ENCODE data around the gene MYZAP. TPM values are rescaled to one million over a fixed set of nuclear protein-coding genes. Genes with fewer than 3 reads are reported as not detected.

MYZAP gene
- total and polyA plus RNA-seq, 10 of the 15 experiments (the other 5 are each of a cell fraction or from before 2014, with no cell fraction given), result not detected

DNA sequence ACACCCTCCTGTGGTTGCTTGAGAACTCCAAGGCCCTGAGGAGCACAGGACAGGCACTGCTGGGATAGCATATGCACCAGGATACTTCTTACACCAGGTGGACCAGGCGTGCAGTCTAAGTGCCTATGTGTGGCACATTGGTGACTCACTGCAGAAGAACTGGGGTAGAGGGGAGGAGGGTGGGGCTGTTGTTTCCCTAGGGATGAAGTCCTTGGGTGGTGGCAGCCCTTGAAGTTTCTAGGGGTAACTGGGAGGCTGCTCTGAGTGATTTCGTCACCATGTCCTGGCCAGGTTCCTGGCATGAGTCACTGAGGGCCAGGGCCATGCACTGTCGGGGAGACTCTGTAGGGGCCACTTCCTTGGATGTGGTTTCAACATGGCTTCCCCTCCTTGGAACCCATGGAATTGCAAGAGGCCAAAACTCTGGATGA, 15.9 kb downstream of the MYZAP start:
- no peaks in the 10 kb centered on the region for H3K27me3 ChIP-seq (replicated peaks in 1 of 2; ENCODE audit: control insufficient read depth in 2 of 2, insufficient read depth in 2 of 2, low read length in 1 of 2)
- DNase-seq (ENCODE audit: low read depth, low spot score) (no peak), FAIRE-seq (no peak), ATAC-seq (no peak)
- no peak overlapping the region for H3K27ac ChIP-seq (ENCODE audit: control insufficient read depth, insufficient read depth)
- POLR2A ChIA-PET, result no interaction called here
- H3K36me3 ChIP-seq (ENCODE audit: control insufficient read depth in 2 of 2, insufficient read depth in 2 of 2, low read length in 1 of 2), result no peaks in the 10 kb centered on the region
- H3K4me3 ChIP-seq, result no peak overlapping the region
- no peaks in the 10 kb centered on the region for H4K20me1 ChIP-seq (ENCODE audit: control insufficient read depth, insufficient read depth)
- no peaks in the 10 kb centered on the region for H3K79me2 ChIP-seq (ENCODE audit: control insufficient read depth, insufficient read depth, low read length)
- SMC1A ChIA-PET (ENCODE audit: uncharacterized antibody, unreplicated experiment), result no interaction called here
- no peak overlapping the region for H3K4me2 ChIP-seq (ENCODE audit: control insufficient read depth, insufficient read depth)
- TF ChIP-seq KDM1A (IDR thresholded peaks at IDR 0.05; ENCODE audit: borderline replicate concordance), result no peak
- TF ChIP-seq, protein P1, sequence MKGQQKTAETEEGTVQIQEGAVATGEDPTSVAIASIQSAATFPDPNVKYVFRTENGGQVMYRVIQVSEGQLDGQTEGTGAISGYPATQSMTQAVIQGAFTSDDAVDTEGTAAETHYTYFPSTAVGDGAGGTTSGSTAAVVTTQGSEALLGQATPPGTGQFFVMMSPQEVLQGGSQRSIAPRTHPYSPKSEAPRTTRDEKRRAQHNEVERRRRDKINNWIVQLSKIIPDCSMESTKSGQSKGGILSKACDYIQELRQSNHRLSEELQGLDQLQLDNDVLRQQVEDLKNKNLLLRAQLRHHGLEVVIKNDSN (IDR thresholded peaks at IDR 0.05; ENCODE audit: borderline replicate concordance, extremely low read length, insufficient read depth, low read depth, low read length), result no peak
- TF ChIP-seq EZH2 (IDR thresholded peaks at IDR 0.05; ENCODE audit: borderline replicate concordance, control insufficient read depth, low read depth, low read length), result no peak
- TF ChIP-seq GABPA (IDR thresholded peaks at IDR 0.05; ENCODE audit: low read depth), result no peak
- no peak for TF ChIP-seq RELA (IDR thresholded peaks at IDR 0.05; ENCODE audit: borderline replicate concordance, partially characterized antibody)
- 16% methylated on average over 3 of the region's 3 CpGs for WGBS (ENCODE audit: insufficient coverage, insufficient replicate concordance, low lambda C conversion rate, missing lambda C conversion rate)
- in situ Hi-C loops (cut with MboI), result no loop called here
- H3K4me1 ChIP-seq (ENCODE audit: control insufficient read depth, insufficient read depth, low read length), result no peaks in the 10 kb centered on the region
- H3K9me3 ChIP-seq (replicated peaks; ENCODE audit: control insufficient read depth, insufficient read depth, low read length), result no peaks in the 10 kb centered on the region
- RAD21 ChIA-PET (ENCODE audit: unreplicated experiment), result no interaction called here
- CTCF ChIA-PET, result no interaction called here
- no TSS peak for BruUV-seq (replicated peaks)
- no peak overlapping the region for H3K9ac ChIP-seq (ENCODE audit: control insufficient read depth, insufficient read depth, low read length)
- no peak overlapping the region for H2AFZ ChIP-seq (ENCODE audit: control insufficient read depth, low read depth, low read length)
- intact Hi-C loops (cut with micrococcal nuclease; ENCODE audit: unreplicated experiment), result no loop called here

DNA sequence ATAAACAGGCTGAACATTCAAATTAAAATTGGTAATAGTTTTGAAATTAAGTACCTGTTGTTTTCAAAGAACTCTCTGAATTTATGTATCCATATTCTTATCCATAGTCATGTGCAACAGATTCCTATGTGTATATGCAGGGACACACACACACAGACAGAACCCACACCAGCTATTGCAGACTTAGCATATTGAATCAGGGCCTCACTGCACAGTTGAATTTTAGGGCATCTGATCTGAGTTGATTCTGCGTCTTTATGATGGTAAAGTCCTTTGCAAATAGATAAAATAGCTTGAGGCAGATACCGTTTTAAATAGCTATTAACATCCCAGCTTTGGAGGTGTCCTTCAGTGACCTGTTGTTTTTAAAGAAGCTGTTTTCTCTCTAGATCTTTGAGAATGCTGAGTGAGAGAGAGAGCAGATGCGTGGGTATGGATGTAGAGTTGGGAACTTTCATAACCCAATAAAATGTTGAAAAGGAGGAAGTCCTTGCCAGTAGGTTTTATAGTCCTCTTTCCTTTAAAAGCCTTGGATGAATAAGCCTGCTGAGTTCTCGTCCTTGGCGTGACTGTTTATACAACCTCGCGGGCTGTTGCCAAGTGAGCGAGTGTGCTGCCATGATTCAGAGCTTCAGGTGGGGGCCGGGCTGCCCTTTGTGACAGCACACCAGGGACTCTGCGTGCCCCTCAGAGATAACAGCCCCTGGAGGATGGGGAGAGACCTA, 18.3 kb downstream of the MYZAP start:
- DNase-seq (ENCODE audit: low read depth, low spot score) (no peak), FAIRE-seq (no peak), ATAC-seq (no peak)
- RAD21 ChIA-PET (ENCODE audit: unreplicated experiment), result no interaction called here
- Histone ChIP-seq H3K27me3 (replicated peaks in 1 of 2; ENCODE audit: control insufficient read depth in 2 of 2, insufficient read depth in 2 of 2, low read length in 1 of 2) (no peaks in the 10 kb centered on the region), H3K79me2 (ENCODE audit: control insufficient read depth, insufficient read depth, low read length) (no peaks in the 10 kb centered on the region), H3K4me1 (ENCODE audit: control insufficient read depth, insufficient read depth, low read length) (no peaks in the 10 kb centered on the region), H3K9ac (ENCODE audit: control insufficient read depth, insufficient read depth, low read length) (no peak overlapping the region), H3K27ac (ENCODE audit: control insufficient read depth, insufficient read depth) (no peak overlapping the region), H2AFZ (ENCODE audit: control insufficient read depth, low read depth, low read length) (no peak overlapping the region), H3K9me3 (replicated peaks; ENCODE audit: control insufficient read depth, insufficient read depth, low read length) (no peaks in the 10 kb centered on the region), H3K4me2 (ENCODE audit: control insufficient read depth, insufficient read depth) (no peak overlapping the region), H3K36me3 (ENCODE audit: control insufficient read depth in 2 of 2, insufficient read depth in 2 of 2, low read length in 1 of 2) (no peaks in the 10 kb centered on the region), H4K20me1 (ENCODE audit: control insufficient read depth, insufficient read depth) (no peaks in the 10 kb centered on the region), H3K4me3 (no peak overlapping the region)
- POLR2A ChIA-PET, result no interaction called here
- SMC1A ChIA-PET (ENCODE audit: uncharacterized antibody, unreplicated experiment), result interaction anchor here (0.7 kb wide), 1 partner anchor 9 kb away, joined by 5 read pairs; no protein-coding TSS in a partner anchor
- CTCF ChIA-PET, result interaction anchor here (0.6 to 1.2 kb wide), 3 partner anchors 52 to 894 kb away, joined by 3 read pairs; no protein-coding TSS in a partner anchor
- in situ Hi-C loops (cut with MboI) (no loop called here), intact Hi-C loops (cut with micrococcal nuclease; ENCODE audit: unreplicated experiment) (no loop called here)
- 59% methylated on average over 10 of the region's 10 CpGs for WGBS (ENCODE audit: insufficient coverage, insufficient replicate concordance, low lambda C conversion rate, missing lambda C conversion rate)
- TF ChIP-seq ZNF274 (IDR thresholded peaks at IDR 0.05; ENCODE audit: insufficient read depth, insufficient read length) (no peak), RAD21 (IDR thresholded peaks at IDR 0.05; ENCODE audit: insufficient read depth, low read depth, low read length) (no peak), CREM (IDR thresholded peaks at IDR 0.05; ENCODE audit: low read depth) (no peak), CBFB (IDR thresholded peaks at IDR 0.05; ENCODE audit: low read depth) (no peak), ZNF622 (IDR thresholded peaks at IDR 0.05) (no peak), ESRRA (IDR thresholded peaks at IDR 0.05; ENCODE audit: low read length) (no peak), IRF4 (IDR thresholded peaks at IDR 0.05; ENCODE audit: low read depth, low read length) (no peak), FOXM1 (IDR thresholded peaks at IDR 0.05; ENCODE audit: low read depth, low read length) (no peak), NFYB (IDR thresholded peaks at IDR 0.05; ENCODE audit: insufficient read depth, low read depth, low read length) (no peak)
- TF ChIP-seq, protein P2, sequence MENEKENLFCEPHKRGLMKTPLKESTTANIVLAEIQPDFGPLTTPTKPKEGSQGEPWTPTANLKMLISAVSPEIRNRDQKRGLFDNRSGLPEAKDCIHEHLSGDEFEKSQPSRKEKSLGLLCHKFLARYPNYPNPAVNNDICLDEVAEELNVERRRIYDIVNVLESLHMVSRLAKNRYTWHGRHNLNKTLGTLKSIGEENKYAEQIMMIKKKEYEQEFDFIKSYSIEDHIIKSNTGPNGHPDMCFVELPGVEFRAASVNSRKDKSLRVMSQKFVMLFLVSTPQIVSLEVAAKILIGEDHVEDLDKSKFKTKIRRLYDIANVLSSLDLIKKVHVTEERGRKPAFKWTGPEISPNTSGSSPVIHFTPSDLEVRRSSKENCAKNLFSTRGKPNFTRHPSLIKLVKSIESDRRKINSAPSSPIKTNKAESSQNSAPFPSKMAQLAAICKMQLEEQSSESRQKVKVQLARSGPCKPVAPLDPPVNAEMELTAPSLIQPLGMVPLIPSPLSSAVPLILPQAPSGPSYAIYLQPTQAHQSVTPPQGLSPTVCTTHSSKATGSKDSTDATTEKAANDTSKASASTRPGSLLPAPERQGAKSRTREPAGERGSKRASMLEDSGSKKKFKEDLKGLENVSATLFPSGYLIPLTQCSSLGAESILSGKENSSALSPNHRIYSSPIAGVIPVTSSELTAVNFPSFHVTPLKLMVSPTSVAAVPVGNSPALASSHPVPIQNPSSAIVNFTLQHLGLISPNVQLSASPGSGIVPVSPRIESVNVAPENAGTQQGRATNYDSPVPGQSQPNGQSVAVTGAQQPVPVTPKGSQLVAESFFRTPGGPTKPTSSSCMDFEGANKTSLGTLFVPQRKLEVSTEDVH (IDR thresholded peaks at IDR 0.05; ENCODE audit: low read depth, partially characterized antibody), result no peak
- no TSS peak for BruUV-seq (replicated peaks)

Measured in GM12878 (cell line).